WTC11 (cell line): Measurements from ENCODE around the gene ATF5. TPM values are rescaled to one million over a fixed set of nuclear protein-coding genes. Genes with fewer than 3 reads are reported as not detected.
"Not testable (repeated sequence)": the region's sequence is repeated elsewhere in the genome, so short reads cannot be mapped to it uniquely, and the experiment has no call there.

Source experiments
- ATAC-seq: fragments of 200-7000 bp; cut with Tn5 transposase; 2 replicates; pipeline ENCODE4 v1.10.0; 2021; ENCODE audit warnings: mild to moderate bottlenecking, moderate library complexity
- CTCF ChIA-PET: fragments of 300-600 bp; sonication (Branson Sonifier 250); formaldehyde crosslinking; loops from one replicate; lab custom pipeline; 2021; ENCODE audit warnings: antibody characterized with exemption; lab: Charles Lee
- POLR2A ChIA-PET: fragments of 350-600 bp; sonication (Branson Sonifier 250); formaldehyde crosslinking; loops from one replicate; lab custom pipeline; 2021; ENCODE audit warnings: antibody characterized with exemption; lab: Charles Lee
- DNase-seq: peaks from one replicate; pipeline ENCODE4 v3.0.0; 2021; ENCODE audit warnings: low spot score
- H3K27ac Mint-ChIP-seq: 2 replicates; pipeline ENCODE4 v1.8.0; 2021; ENCODE audit warnings: mixed read lengths
- H3K27me3 Mint-ChIP-seq: 2 replicates; pipeline ENCODE4 v1.8.0; 2021; ENCODE audit warnings: low read depth, mild to moderate bottlenecking, moderate library complexity, mixed read lengths
- H3K36me3 Mint-ChIP-seq: 2 replicates; pipeline ENCODE4 v1.8.0; 2021; ENCODE audit warnings: mixed read lengths
- H3K4me1 Mint-ChIP-seq: 2 replicates; pipeline ENCODE4 v1.8.0; 2022; ENCODE audit warnings: mixed read lengths
- H3K4me3 Mint-ChIP-seq: 2 replicates; pipeline ENCODE4 v1.8.0; 2021; ENCODE audit warnings: mild to moderate bottlenecking, moderate library complexity, mixed read lengths
- H3K9me3 Mint-ChIP-seq: 2 replicates; pipeline ENCODE4 v1.8.0; 2021; ENCODE audit warnings: mixed read lengths
- ATF1 ChIP-seq: sonication (generic); formaldehyde crosslinking; IDR thresholded peaks from 2 replicates; pipeline ENCODE4 v1.8.1; 2023; ENCODE audit warnings: mild to moderate bottlenecking, moderate library complexity, missing genetic modification reagents
- ELF4 ChIP-seq: sonication (generic); formaldehyde crosslinking; IDR thresholded peaks from 2 replicates; pipeline ENCODE4 v1.8.1; 2022; ENCODE audit warnings: low read depth, mild to moderate bottlenecking, moderate library complexity, missing genetic modification reagents
- ESRRA ChIP-seq: sonication (generic); formaldehyde crosslinking; IDR thresholded peaks from 2 replicates; pipeline ENCODE4 v1.8.1; 2022; ENCODE audit warnings: mild to moderate bottlenecking, missing genetic modification reagents, borderline replicate concordance
- FOXJ3 ChIP-seq: sonication (generic); formaldehyde crosslinking; IDR thresholded peaks from 2 replicates; pipeline ENCODE4 v1.9.0; 2021; ENCODE audit warnings: missing genetic modification reagents, mild to moderate bottlenecking, borderline replicate concordance
- GABPB1 ChIP-seq: sonication (generic); formaldehyde crosslinking; IDR thresholded peaks from 2 replicates; pipeline ENCODE4 v1.8.1; 2023; ENCODE audit warnings: mild to moderate bottlenecking, missing genetic modification reagents
- JUN ChIP-seq: sonication (generic); formaldehyde crosslinking; IDR thresholded peaks from 2 replicates; pipeline ENCODE4 v1.8.0; 2023; ENCODE audit warnings: mild to moderate bottlenecking, missing genetic modification reagents
- NFE2L1 ChIP-seq: sonication (generic); formaldehyde crosslinking; IDR thresholded peaks from 2 replicates; pipeline ENCODE4 v1.8.1; 2023; ENCODE audit warnings: missing genetic modification reagents
- SOX15 ChIP-seq: fragments of 250-450 bp; sonication (Bioruptor Pico); IDR thresholded peaks from 2 replicates; pipeline ENCODE4 v1.9.0; 2021; ENCODE audit warnings: mild to moderate bottlenecking
- ZNF138 ChIP-seq: sonication (generic); formaldehyde crosslinking; conservative IDR thresholded peaks from 2 replicates; pipeline ENCODE4 v1.8.1; 2022; ENCODE audit warnings: mild to moderate bottlenecking, moderate library complexity, missing genetic modification reagents
- ZNF423 ChIP-seq: fragments of 250-450 bp; sonication (Bioruptor Pico); IDR thresholded peaks from 2 replicates; pipeline ENCODE4 v2.1.2; 2022; ENCODE audit warnings: mild to moderate bottlenecking, moderate library complexity
- total RNA-seq: library from RNA; stranded (reverse); gene quantifications from 3 replicates; pipeline ENCODE4 v1.2.3, GENCODE V29; 2021
- TF ChIP-seq, protein P1 (sequence below): sonication (generic); formaldehyde crosslinking; IDR thresholded peaks from 2 replicates; pipeline ENCODE4 v1.8.0; 2023; ENCODE audit warnings: missing genetic modification reagents
- TF ChIP-seq, protein P2 (sequence below): fragments of 250-450 bp; sonication (Bioruptor Pico); IDR thresholded peaks from 2 replicates; pipeline ENCODE4 v1.9.0; 2021; ENCODE audit warnings: mild to moderate bottlenecking
- TF ChIP-seq, protein P3 (sequence below): sonication (generic); formaldehyde crosslinking; IDR thresholded peaks from 2 replicates; pipeline ENCODE4 v1.8.1; 2022; ENCODE audit warnings: low read depth, missing genetic modification reagents, borderline replicate concordance
- TF ChIP-seq, protein P4 (sequence below): fragments of 250-450 bp; sonication (Bioruptor Pico); IDR thresholded peaks from 2 replicates; pipeline ENCODE4 v1.8.0; 2021; ENCODE audit warnings: mild to moderate bottlenecking
- TF ChIP-seq, protein P5 (sequence below): fragments of 250-450 bp; sonication (Bioruptor Pico); IDR thresholded peaks from 2 replicates; pipeline ENCODE4 v1.9.0; 2021; ENCODE audit warnings: mild to moderate bottlenecking, borderline replicate concordance
- TF ChIP-seq, protein P6 (sequence below): sonication (generic); formaldehyde crosslinking; IDR thresholded peaks from 2 replicates; pipeline ENCODE4 v1.8.1; 2022; ENCODE audit warnings: mild to moderate bottlenecking, moderate library complexity, missing genetic modification reagents

Gene ATF5
- total RNA-seq, 1 experiment from 2014 or later, result 10.8 TPM

DNA sequence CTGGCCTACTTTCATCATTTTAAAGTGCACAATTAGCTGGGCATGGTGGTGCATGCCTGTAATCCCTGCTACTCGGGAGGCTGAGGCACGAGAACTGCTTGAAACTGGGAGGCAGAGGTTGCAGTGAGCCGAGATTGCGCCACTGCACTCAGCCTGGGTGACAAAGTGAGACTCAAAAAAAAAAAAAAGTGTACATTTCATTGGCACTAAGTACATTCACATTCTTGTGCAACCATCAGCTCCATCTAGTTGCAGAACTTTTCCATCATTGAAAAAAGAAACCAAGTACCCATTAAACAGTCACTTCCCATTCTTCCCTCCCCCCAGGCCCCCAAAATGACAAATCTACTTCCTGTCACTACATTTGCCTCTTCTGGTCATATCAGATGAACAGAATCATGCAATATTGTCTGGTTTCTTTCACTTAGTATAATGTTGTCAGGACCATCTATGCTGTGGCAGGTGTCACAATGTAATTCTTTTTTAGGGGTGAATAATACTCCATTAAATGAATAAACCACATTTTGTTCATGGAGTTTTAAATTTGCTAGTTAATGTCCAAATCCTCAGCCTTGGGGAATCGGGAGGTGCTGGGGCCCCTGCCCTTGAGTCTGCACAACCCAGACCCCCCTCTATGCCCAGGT lies 39.4 kb downstream of the ATF5 start:
- H3K27me3 Mint-ChIP-seq, result no peaks in the 10 kb centered on the region
- no peak for ATAC-seq
- no peak for TF ChIP-seq ELF4 (CRISPR knock-in tag)
- TF ChIP-seq ZNF423 (CRISPR knock-in tag), result no peak
- no peak for TF ChIP-seq NFE2L1 (CRISPR knock-in tag)
- no peak for TF ChIP-seq ESRRA (CRISPR knock-in tag)
- TF ChIP-seq, protein P1, sequence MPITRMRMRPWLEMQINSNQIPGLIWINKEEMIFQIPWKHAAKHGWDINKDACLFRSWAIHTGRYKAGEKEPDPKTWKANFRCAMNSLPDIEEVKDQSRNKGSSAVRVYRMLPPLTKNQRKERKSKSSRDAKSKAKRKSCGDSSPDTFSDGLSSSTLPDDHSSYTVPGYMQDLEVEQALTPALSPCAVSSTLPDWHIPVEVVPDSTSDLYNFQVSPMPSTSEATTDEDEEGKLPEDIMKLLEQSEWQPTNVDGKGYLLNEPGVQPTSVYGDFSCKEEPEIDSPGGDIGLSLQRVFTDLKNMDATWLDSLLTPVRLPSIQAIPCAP, result no peak
- TF ChIP-seq ZNF138 (CRISPR knock-in tag), result no peak
- H3K9me3 Mint-ChIP-seq, result peaks cover 10% of the 10 kb centered on the region
- no peak for DNase-seq
- peaks cover 3% of the 10 kb centered on the region; the same call in 1 of the 2 replicates for H3K36me3 Mint-ChIP-seq
- H3K27ac Mint-ChIP-seq, result no peak overlapping the region
- no peaks in the 10 kb centered on the region for H3K4me1 Mint-ChIP-seq
- no peak overlapping the region for H3K4me3 Mint-ChIP-seq
- POLR2A ChIA-PET, result no interaction called here
- CTCF ChIA-PET, result no interaction called here

DNA sequence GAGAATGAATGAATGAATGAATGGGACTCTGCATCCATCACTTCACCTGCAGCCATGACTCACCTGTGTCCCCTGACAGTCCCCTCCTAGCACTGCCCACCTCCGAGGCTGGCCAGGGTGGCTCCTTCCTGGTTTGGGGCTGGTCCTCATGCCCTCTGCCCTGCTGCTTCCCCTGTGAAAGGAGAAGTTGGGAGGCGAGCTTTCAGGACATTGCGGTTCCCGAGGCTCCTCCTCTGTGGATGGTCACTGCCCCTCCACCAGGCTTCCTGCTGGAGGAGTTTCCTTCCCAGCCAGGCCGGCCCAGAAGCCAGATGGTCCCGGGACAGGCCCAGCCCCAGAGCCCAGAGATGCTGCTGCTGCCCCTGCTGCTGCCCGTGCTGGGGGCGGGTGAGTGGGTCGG lies 40.4 kb downstream of the ATF5 start:
- POLR2A ChIA-PET, H3K4me3 Mint-ChIP-seq, DNase-seq, H3K4me1 Mint-ChIP-seq, H3K27ac Mint-ChIP-seq, H3K9me3 Mint-ChIP-seq, H3K27me3 Mint-ChIP-seq, CTCF ChIA-PET, H3K36me3 Mint-ChIP-seq: not testable (repeated sequence)
- ATAC-seq, result peak; percentile 48

DNA sequence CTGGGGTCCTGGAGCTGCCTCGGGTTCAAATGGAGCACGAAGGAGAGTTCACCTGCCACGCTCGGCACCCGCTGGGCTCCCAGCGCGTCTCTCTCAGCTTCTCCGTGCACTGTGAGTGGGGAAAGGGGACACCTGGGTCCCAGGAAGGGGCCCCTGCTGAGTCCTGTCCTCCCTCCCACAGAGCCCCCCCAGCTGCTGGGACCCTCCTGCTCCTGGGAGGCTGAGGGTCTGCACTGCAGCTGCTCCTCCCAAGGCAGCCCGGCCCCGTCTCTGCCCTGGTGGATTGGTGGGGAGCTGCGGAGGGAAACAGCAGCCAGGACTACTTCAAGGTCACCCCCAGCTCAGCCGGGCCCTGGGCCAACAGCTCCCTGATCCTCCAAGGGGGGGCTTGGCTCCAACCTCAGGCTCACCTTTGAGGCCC lies 43.0 kb downstream of the ATF5 start:
- DNase-seq (no peak), ATAC-seq (peak; percentile 24; the same call in 1 of the 2 replicates)
- H3K36me3 Mint-ChIP-seq, result no peaks in the 10 kb centered on the region
- no peak overlapping the region for H3K27ac Mint-ChIP-seq
- H3K9me3 Mint-ChIP-seq, result no peaks in the 10 kb centered on the region
- no peak overlapping the region for H3K4me3 Mint-ChIP-seq
- POLR2A ChIA-PET, result no interaction called here
- TF ChIP-seq, protein P2, sequence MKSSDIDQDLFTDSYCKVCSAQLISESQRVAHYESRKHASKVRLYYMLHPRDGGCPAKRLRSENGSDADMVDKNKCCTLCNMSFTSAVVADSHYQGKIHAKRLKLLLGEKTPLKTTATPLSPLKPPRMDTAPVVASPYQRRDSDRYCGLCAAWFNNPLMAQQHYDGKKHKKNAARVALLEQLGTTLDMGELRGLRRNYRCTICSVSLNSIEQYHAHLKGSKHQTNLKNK (CRISPR knock-in tag), result no peak
- no peak for TF ChIP-seq JUN (CRISPR knock-in tag)
- TF ChIP-seq, protein P3, sequence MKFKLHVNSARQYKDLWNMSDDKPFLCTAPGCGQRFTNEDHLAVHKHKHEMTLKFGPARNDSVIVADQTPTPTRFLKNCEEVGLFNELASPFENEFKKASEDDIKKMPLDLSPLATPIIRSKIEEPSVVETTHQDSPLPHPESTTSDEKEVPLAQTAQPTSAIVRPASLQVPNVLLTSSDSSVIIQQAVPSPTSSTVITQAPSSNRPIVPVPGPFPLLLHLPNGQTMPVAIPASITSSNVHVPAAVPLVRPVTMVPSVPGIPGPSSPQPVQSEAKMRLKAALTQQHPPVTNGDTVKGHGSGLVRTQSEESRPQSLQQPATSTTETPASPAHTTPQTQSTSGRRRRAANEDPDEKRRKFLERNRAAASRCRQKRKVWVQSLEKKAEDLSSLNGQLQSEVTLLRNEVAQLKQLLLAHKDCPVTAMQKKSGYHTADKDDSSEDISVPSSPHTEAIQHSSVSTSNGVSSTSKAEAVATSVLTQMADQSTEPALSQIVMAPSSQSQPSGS (CRISPR knock-in tag), result no peak
- no peak for TF ChIP-seq ELF4 (CRISPR knock-in tag)
- TF ChIP-seq, protein P4, sequence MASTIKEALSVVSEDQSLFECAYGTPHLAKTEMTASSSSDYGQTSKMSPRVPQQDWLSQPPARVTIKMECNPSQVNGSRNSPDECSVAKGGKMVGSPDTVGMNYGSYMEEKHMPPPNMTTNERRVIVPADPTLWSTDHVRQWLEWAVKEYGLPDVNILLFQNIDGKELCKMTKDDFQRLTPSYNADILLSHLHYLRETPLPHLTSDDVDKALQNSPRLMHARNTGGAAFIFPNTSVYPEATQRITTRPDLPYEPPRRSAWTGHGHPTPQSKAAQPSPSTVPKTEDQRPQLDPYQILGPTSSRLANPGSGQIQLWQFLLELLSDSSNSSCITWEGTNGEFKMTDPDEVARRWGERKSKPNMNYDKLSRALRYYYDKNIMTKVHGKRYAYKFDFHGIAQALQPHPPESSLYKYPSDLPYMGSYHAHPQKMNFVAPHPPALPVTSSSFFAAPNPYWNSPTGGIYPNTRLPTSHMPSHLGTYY (CRISPR knock-in tag), result no peak
- TF ChIP-seq GABPB1, result no peak
- TF ChIP-seq ATF1 (CRISPR knock-in tag), result no peak
- TF ChIP-seq SOX15, result no peak
- no peak for TF ChIP-seq FOXJ3 (CRISPR knock-in tag)
- TF ChIP-seq, all 79 proteins: peak for 0
- Mint-ChIP-seq H3K4me1 (no peaks in the 10 kb centered on the region), H3K27me3 (no peaks in the 10 kb centered on the region)
- CTCF ChIA-PET, result interaction anchor here (0.5 to 1.2 kb wide), 4 partner anchors 11 to 34 kb away, joined by 3 to 6 read pairs (median 4); no protein-coding TSS in a partner anchor

DNA sequence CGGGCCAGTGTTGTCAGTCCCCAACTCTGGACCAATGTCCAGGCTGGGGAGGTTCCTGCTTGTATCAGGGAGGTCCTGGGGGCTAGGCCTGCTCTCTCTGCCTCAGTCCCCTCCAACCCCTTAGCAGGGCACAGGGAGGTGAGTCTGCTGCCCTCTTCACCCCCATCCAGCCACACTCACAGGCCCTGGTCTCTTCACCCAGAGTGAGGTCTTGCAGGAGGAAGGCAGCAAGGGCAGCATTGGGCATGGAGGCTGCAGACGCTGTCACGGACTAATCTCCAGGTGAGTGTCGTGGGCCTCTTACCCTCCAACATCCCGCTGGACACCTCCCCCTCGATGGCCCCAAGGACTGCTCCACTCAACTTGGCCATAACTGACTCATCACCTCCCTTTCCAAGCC lies 43.8 kb downstream of the ATF5 start:
- Mint-ChIP-seq H3K4me3 (no peak overlapping the region), H3K27ac (no peak overlapping the region), H3K9me3 (no peaks in the 10 kb centered on the region), H3K4me1 (no peaks in the 10 kb centered on the region), H3K36me3 (no peaks in the 10 kb centered on the region), H3K27me3 (no peaks in the 10 kb centered on the region)
- ATAC-seq (no peak), DNase-seq (no peak)
- CTCF ChIA-PET, result interaction anchor here (1.1 kb wide), 1 partner anchor 15 kb away, joined by 3 read pairs; no protein-coding TSS in a partner anchor
- POLR2A ChIA-PET, result no interaction called here
- TF ChIP-seq, protein P5, sequence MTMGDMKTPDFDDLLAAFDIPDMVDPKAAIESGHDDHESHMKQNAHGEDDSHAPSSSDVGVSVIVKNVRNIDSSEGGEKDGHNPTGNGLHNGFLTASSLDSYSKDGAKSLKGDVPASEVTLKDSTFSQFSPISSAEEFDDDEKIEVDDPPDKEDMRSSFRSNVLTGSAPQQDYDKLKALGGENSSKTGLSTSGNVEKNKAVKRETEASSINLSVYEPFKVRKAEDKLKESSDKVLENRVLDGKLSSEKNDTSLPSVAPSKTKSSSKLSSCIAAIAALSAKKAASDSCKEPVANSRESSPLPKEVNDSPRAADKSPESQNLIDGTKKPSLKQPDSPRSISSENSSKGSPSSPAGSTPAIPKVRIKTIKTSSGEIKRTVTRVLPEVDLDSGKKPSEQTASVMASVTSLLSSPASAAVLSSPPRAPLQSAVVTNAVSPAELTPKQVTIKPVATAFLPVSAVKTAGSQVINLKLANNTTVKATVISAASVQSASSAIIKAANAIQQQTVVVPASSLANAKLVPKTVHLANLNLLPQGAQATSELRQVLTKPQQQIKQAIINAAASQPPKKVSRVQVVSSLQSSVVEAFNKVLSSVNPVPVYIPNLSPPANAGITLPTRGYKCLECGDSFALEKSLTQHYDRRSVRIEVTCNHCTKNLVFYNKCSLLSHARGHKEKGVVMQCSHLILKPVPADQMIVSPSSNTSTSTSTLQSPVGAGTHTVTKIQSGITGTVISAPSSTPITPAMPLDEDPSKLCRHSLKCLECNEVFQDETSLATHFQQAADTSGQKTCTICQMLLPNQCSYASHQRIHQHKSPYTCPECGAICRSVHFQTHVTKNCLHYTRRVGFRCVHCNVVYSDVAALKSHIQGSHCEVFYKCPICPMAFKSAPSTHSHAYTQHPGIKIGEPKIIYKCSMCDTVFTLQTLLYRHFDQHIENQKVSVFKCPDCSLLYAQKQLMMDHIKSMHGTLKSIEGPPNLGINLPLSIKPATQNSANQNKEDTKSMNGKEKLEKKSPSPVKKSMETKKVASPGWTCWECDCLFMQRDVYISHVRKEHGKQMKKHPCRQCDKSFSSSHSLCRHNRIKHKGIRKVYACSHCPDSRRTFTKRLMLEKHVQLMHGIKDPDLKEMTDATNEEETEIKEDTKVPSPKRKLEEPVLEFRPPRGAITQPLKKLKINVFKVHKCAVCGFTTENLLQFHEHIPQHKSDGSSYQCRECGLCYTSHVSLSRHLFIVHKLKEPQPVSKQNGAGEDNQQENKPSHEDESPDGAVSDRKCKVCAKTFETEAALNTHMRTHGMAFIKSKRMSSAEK, result no peak
- TF ChIP-seq, protein P6, sequence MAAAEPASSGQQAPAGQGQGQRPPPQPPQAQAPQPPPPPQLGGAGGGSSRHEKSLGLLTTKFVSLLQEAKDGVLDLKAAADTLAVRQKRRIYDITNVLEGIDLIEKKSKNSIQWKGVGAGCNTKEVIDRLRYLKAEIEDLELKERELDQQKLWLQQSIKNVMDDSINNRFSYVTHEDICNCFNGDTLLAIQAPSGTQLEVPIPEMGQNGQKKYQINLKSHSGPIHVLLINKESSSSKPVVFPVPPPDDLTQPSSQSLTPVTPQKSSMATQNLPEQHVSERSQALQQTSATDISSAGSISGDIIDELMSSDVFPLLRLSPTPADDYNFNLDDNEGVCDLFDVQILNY (CRISPR knock-in tag), result no peak
